CD14-positive monocyte (primary cell): ENCODE results near the gene PLOD2. TPM values are rescaled to one million over a fixed set of nuclear protein-coding genes. Genes with fewer than 3 reads are reported as not detected.

Source experiments
- DNase-seq, 3 donors: peaks; one replicate each; pipeline ENCODE4 v3.0.0-alpha.2; 2011 to 2022
- H2AFZ ChIP-seq: 2 replicates; pipeline ENCODE4 v1.6.0; 2012; ENCODE audit warnings: mild to moderate bottlenecking, low read depth, low read length, inconsistent platforms; ENCODE audit not compliant: insufficient read depth, poor library complexity, severe bottlenecking
- H3K27ac ChIP-seq, 2 donors: 1 replicate in 1 of 2; 2 replicates in 1 of 2; pipeline ENCODE4 v1.5.1; 2012 to 2013; ENCODE audit warnings: low read length in 2 of 2, control low read depth in 1 of 2, inconsistent platforms in 1 of 2, low read depth in 1 of 2, mild to moderate bottlenecking in 1 of 2
- H3K27me3 ChIP-seq, 2 donors: one replicate each; pipeline versions ENCODE4 v1.6.0 to v1.6.1; 2011 to 2013; ENCODE audit warnings: low read length in 2 of 2; ENCODE audit not compliant: control insufficient read depth in 2 of 2, insufficient read depth in 2 of 2
- H3K36me3 ChIP-seq, 2 donors: replicated peaks in 1 of 2; 1 replicate in 1 of 2; 2 replicates in 1 of 2; pipeline versions ENCODE4 v1.5.1 to v1.6.1; 2012 to 2013; ENCODE audit warnings: low read length in 2 of 2, control low read depth in 1 of 2, inconsistent platforms in 1 of 2, mild to moderate bottlenecking in 1 of 2; ENCODE audit not compliant: insufficient read depth in 2 of 2, control insufficient read depth in 1 of 2
- H3K4me1 ChIP-seq, 2 donors: 1 replicate in 1 of 2; 2 replicates in 1 of 2; pipeline versions ENCODE4 v1.5.1 to v1.6.1; 2012 to 2013; ENCODE audit warnings: low read length in 2 of 2, control low read depth in 1 of 2, inconsistent platforms in 1 of 2, mild to moderate bottlenecking in 1 of 2, moderate library complexity in 1 of 2; ENCODE audit not compliant: insufficient read depth in 2 of 2, control insufficient read depth in 1 of 2
- H3K4me2 ChIP-seq: replicated peaks from 2 replicates; pipeline ENCODE3; 2012; ENCODE audit warnings: low read length, moderate library complexity, mild to moderate bottlenecking; ENCODE audit not compliant: poor library complexity, severe bottlenecking; ENCODE audit errors: extremely low read depth
- H3K4me3 ChIP-seq, 3 experiments: fragments of 200-600 bp in 1 of 3; sonication (generic) in 1 of 3; replicated peaks in 1 of 3; 1 replicate in 2 of 3; 2 replicates in 1 of 3; pipeline ENCODE4 v1.5.1; 2011 to 2013; ENCODE audit warnings: low read length in 3 of 3, mild to moderate bottlenecking in 3 of 3, control low read depth in 2 of 3, low read depth in 2 of 3, inconsistent platforms in 1 of 3, moderate library complexity in 1 of 3
- H3K79me2 ChIP-seq: 2 replicates; pipeline ENCODE4 v1.6.0; 2012; ENCODE audit warnings: mild to moderate bottlenecking, control low read depth, inconsistent platforms, low read length, moderate library complexity; ENCODE audit not compliant: insufficient read depth
- H3K9ac ChIP-seq: 2 replicates; pipeline ENCODE4 v1.6.0; 2017; ENCODE audit warnings: low read length, mild to moderate bottlenecking; ENCODE audit not compliant: insufficient read depth, poor library complexity, severe bottlenecking
- H3K9me3 ChIP-seq, 2 donors: replicated peaks in 1 of 2; 1 replicate in 1 of 2; 2 replicates in 1 of 2; pipeline versions ENCODE4 v1.5.1 to v1.6.1; 2012 to 2013; ENCODE audit warnings: low read length in 2 of 2, control low read depth in 1 of 2; ENCODE audit not compliant: control insufficient read depth in 1 of 2, insufficient read depth in 1 of 2
- H4K20me1 ChIP-seq: 2 replicates; pipeline ENCODE4 v1.6.0; 2012; ENCODE audit warnings: mild to moderate bottlenecking, low read length, control low read depth, moderate library complexity; ENCODE audit not compliant: insufficient read depth
- H3K27ac Mint-ChIP-seq, 7 donors: one replicate each; pipeline ENCODE4 v1.8.0; 2020; ENCODE audit warnings: mild to moderate bottlenecking in 7 of 7, mixed read lengths in 7 of 7, moderate library complexity in 6 of 7, inconsistent platforms in 2 of 7
- H3K27me3 Mint-ChIP-seq, 3 donors: one replicate each; pipeline ENCODE4 v1.8.0; 2021 to 2022; ENCODE audit warnings: low read depth in 3 of 3, mild to moderate bottlenecking in 3 of 3, mixed read lengths in 3 of 3, moderate library complexity in 3 of 3, inconsistent platforms in 1 of 3
- H3K36me3 Mint-ChIP-seq, 2 donors: one replicate each; pipeline ENCODE4 v1.8.0; 2020; ENCODE audit warnings: mixed read lengths in 2 of 2, inconsistent platforms in 1 of 2, mild to moderate bottlenecking in 1 of 2
- H3K4me1 Mint-ChIP-seq: one replicate; pipeline ENCODE4 v1.8.0; 2020; ENCODE audit warnings: mild to moderate bottlenecking, mixed read lengths
- H3K4me3 Mint-ChIP-seq, 2 donors: one replicate each; pipeline ENCODE4 v1.8.0; 2020; ENCODE audit warnings: mild to moderate bottlenecking in 2 of 2, mixed read lengths in 2 of 2, moderate library complexity in 1 of 2
- H3K9me3 Mint-ChIP-seq, 7 donors: one replicate each; pipeline ENCODE4 v1.8.0; 2020 to 2022; ENCODE audit warnings: mixed read lengths in 7 of 7, mild to moderate bottlenecking in 6 of 7, moderate library complexity in 6 of 7, inconsistent platforms in 2 of 7
- CTCF ChIP-seq: fragments of 200-600 bp; IDR thresholded peaks from one replicate; pipeline ENCODE4 v1.8.0; 2022; ENCODE audit warnings: antibody characterized with exemption, mild to moderate bottlenecking
- WGBS: methylation state at CpG from one replicate; pipeline ENCODE4 v1.1.5; 2013; ENCODE audit warnings: missing lambda C conversion rate; ENCODE audit not compliant: insufficient coverage; 5-methylcytosine and 5-hydroxymethylcytosine counted together
- intact Hi-C, 2 donors: fragments of 100-400 bp; cut with micrococcal nuclease; formaldehyde crosslinking; loops; one replicate each; pipeline versions ENCODE4 v1.15.0 to v1.15.1; 2023
- polyA plus RNA-seq, 3 donors: library from polyadenylated mRNA; depleted of rRNA in 1 of 3; unstranded in 2 of 3; stranded (reverse) in 1 of 3; fragments of 300-500 nt in 2 of 3; fragments of >200 nt in 1 of 3; fragmentation: Illumina TruSeq in 2 of 3; gene quantifications; 1 replicate in 2 of 3; 2 replicates in 1 of 3; pipeline ENCODE4 v1.2.3, GENCODE V29; 2012 to 2021

The PLOD2 gene
- polyA plus RNA-seq, 3 donors = not detected

- peak overlapping the region; percentile 77 for H2AFZ ChIP-seq
- DNase-seq = no peak
- peaks cover 42 to 57% of the 10 kb centered on the region in 2 donors for H3K27me3 ChIP-seq
- H3K27ac ChIP-seq = no peak overlapping the region
- 10% methylated on average over 2 of the region's 7 CpGs for WGBS
- H3K4me1 Mint-ChIP-seq = peaks cover 20% of the 10 kb centered on the region
- peak overlapping the region; percentile 71 to 84 for H3K4me3 Mint-ChIP-seq
- H4K20me1 ChIP-seq = no peaks in the 10 kb centered on the region
- intact Hi-C loops = no loop called here
- H3K4me1 ChIP-seq = peaks cover 15 to 18% of the 10 kb centered on the region in 2 donors
- H3K4me2 ChIP-seq = peak overlapping the region; percentile 87
- H3K4me3 ChIP-seq = peak overlapping the region in 1 of 3 experiments; percentile 77
- H3K27me3 Mint-ChIP-seq = peaks cover 50 to 61% (median 53%) of the 10 kb centered on the region in 3 donors
- no peaks in the 10 kb centered on the region for H3K36me3 ChIP-seq
- no peak overlapping the region for H3K27ac Mint-ChIP-seq
- H3K79me2 ChIP-seq = no peaks in the 10 kb centered on the region
- TF ChIP-seq CTCF = no peak
- H3K9me3 Mint-ChIP-seq = peaks cover 0 to 13% (median 3%) of the 10 kb centered on the region in 7 donors
- no peak overlapping the region for H3K9ac ChIP-seq
- peaks cover 0 to 4% of the 10 kb centered on the region in 2 donors for H3K36me3 Mint-ChIP-seq
- H3K9me3 ChIP-seq = no peaks in the 10 kb centered on the region
Observed at GRCh38 chr3:146159616-146160320, 1.2 kb downstream of the PLOD2 start.

- H3K27me3 ChIP-seq = peaks cover 42 to 55% of the 10 kb centered on the region in 2 donors
- peaks cover 15 to 18% of the 10 kb centered on the region in 2 donors for H3K4me1 ChIP-seq
- no peak overlapping the region for H3K9ac ChIP-seq
- H3K4me3 ChIP-seq = no peak overlapping the region
- WGBS = 90% methylated on average over 3 of the region's 4 CpGs
- Mint-ChIP-seq H3K27ac (no peak overlapping the region), H3K9me3 (peaks cover 0 to 13% (median 3%) of the 10 kb centered on the region in 7 donors), H3K27me3 (peaks cover 50 to 57% (median 51%) of the 10 kb centered on the region in 3 donors), H3K36me3 (peaks cover 0 to 4% of the 10 kb centered on the region in 2 donors), H3K4me1 (peaks cover 20% of the 10 kb centered on the region), H3K4me3 (no peak overlapping the region)
- H2AFZ ChIP-seq = no peak overlapping the region
- H3K36me3 ChIP-seq = no peaks in the 10 kb centered on the region
- H3K9me3 ChIP-seq = no peaks in the 10 kb centered on the region
- no peak overlapping the region for H3K4me2 ChIP-seq
- no peaks in the 10 kb centered on the region for H4K20me1 ChIP-seq
- H3K27ac ChIP-seq = no peak overlapping the region
- DNase-seq = no peak
- no peaks in the 10 kb centered on the region for H3K79me2 ChIP-seq
- no peak for TF ChIP-seq CTCF
- intact Hi-C loops = no loop called here
Observed at GRCh38 chr3:146159037-146159436, 1.9 kb downstream of the PLOD2 start.
